GM12875 (cell line): ENCODE data around the gene G3BP2.

Experiments
- H3K4me3 ChIP-seq: one replicate; pipeline ENCODE4 v1.5.1; 2011; ENCODE audit warnings: low read depth, low read length, control low read depth
- CTCF ChIP-seq: IDR thresholded peaks from 2 replicates; pipeline ENCODE4 v1.5.1; 2011; ENCODE audit warnings: low read depth, mild to moderate bottlenecking, control low read depth, inconsistent platforms, low read length, moderate library complexity, borderline replicate concordance; ENCODE audit not compliant: insufficient read depth

Gene G3BP2

DNA sequence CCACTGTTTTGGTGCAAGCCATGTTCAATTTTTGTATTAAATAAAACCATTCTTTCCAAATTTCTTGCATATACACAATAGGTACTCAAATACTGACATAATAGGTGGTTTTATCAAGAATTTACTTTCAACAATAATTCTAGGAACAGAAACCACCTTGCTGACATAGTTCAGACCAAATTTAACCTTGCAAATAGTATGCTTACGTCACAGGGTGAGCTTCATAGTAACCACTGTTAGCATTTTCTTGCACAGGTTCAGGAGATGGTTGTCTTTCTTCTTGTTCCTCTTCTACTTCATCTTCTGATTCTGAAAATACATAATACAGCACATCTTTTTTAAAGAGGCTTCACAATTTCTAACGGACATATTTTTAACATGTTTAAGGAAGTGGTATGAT, 17.6 kb downstream of the G3BP2 start:
- H3K4me3 ChIP-seq, result no peak overlapping the region
- no peak for TF ChIP-seq CTCF

GRCh38 chr4:75654905-75655304, 18.3 kb downstream of the G3BP2 start:
- no peak overlapping the region for H3K4me3 ChIP-seq
- no peak for TF ChIP-seq CTCF

DNA sequence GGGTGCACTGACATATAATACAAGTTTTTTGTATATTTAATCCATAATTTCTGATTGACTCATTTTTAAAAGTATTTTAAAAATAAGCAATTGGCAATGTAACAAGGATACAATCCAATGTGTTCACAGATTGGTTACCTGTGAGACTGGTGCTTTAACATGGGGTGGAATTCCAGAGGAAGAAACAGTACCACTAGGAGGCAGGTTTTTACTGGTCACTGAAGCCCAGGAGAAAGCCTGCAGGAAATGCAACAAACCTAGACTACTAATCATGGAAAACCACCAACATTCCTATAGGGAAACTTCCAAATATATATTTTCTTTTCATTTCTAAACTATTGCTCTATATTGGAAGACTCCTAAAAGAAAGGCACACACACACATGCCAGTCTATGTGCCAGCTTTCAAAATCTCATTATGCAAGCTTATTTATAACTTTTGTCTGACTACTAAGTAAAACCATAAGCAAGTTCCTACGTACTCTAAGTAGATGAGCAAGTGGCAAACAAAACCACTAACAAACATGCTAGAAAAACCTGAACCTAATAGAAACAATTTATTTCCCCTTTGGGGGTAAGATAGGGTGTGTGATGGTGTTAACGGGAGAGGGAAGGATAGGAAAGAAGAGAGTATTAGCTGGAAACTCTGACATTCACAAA, 19.2 kb downstream of the G3BP2 start:
- H3K4me3 ChIP-seq, result no peak overlapping the region
- TF ChIP-seq CTCF, result no peak

- TF ChIP-seq CTCF, result no peak
These were observed 29.1 kb downstream of the G3BP2 start for GRCh38 chr4:75644095-75644494.

GRCh38 chr4:75643651-75644050, 29.6 kb downstream of the G3BP2 start:
- H3K4me3 ChIP-seq, result no peak overlapping the region
- TF ChIP-seq CTCF, result no peak

More at GRCh38 chr4:75644095-75644494, 29.1 kb downstream of the G3BP2 start:
- H3K4me3 ChIP-seq, result no peak overlapping the region

DNA sequence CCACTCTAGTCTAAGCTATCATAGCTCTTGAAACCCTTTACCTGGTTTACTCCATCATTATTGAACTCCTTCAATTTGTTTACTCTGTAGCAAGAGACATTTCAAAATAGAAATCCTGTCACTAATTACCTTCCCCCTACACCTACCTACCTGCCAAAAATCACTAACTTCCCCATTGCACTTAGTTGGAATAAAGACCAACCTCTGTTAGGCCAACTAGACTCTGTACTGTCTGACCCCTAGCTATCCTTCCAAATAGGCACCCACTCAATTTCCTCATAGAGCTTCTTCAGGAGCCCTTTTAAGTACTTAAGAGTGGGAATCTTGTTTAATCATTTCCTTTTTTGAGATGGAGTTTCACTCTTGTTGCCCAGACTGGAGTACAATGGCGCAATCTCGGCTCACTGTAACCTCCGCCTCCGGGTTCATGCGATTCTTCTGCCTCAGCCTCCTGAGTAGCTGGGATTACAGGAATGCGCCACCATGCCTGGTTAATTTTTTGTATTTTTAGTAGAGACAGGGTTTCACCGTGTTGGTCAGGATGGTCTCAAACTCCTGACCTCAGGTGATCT, 34.0 kb downstream of the G3BP2 start:
- TF ChIP-seq CTCF, result no peak
- no peak overlapping the region for H3K4me3 ChIP-seq

DNA sequence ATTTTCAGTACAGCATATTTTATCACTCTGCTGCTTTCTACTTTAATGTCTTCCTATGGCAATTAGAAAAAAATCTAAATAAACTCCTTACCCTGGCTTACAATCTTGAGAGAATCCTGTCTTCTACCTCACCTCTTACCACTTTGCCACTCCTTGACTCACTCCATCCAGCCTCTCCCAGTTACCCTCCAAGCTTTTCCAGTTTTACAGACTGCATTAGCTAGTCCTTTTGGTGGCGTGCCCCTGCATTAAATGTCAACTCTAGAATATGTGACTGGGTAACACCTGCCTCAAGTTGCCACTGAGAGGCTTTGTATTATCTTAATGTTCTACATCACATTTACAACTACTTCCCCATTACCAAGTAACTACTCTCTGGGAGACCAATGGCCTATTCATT, 35.4 kb downstream of the G3BP2 start:
- no peak overlapping the region for H3K4me3 ChIP-seq
- no peak for TF ChIP-seq CTCF
